Activated CD4-positive, alpha-beta T cell treated with anti-CD3 and anti-CD28 coated beads, Interleukin-2, amount 50 U/mL, for 24 hours (primary cell): ENCODE data around the gene USP17L12.
"Not testable (repeated sequence)": the region's sequence is repeated elsewhere in the genome, so short reads cannot be mapped to it uniquely, and the experiment has no call there.

ENCODE experiments used
- DNase-seq, 2 donors: peaks; one replicate each; pipeline ENCODE4 v3.0.0-alpha.2; 2020; ENCODE audit warnings: low read depth in 1 of 2, low spot score in 1 of 2

USP17L12 gene

GRCh38 chr4:9219852-9220251 lies at the start of gene USP17L12:
Gene USP17L12, plus strand, starts transcription at chr4:9220152. Its CDS starts 0 bp downstream, at chr4:9220152.
- not testable (repeated sequence) for DNase-seq

- DNase-seq: not testable (repeated sequence)
Observed at GRCh38 chr4:9210357-9210756, 9.6 kb upstream of the USP17L12 start, which contains the start of gene USP17L10. Gene USP17L10, plus strand, starts transcription at chr4:9210657. Its CDS starts 0 bp downstream, at chr4:9210657.

- DNase-seq: not testable (repeated sequence)
Observed at GRCh38 chr4:9214701-9215100, 5.3 kb upstream of the USP17L12 start.

GRCh38 chr4:9215105-9215504 lies 4.8 kb upstream of the USP17L12 start, which contains the start of gene USP17L11:
Gene USP17L11, plus strand, starts transcription at chr4:9215405. Its CDS starts 0 bp downstream, at chr4:9215405.
- not testable (repeated sequence) for DNase-seq

GRCh38 chr4:9224596-9224995 lies 4.6 kb downstream of the USP17L12 start, which contains the start of gene USP17L13:
Gene USP17L13, plus strand, starts transcription at chr4:9224896. Its CDS starts 0 bp downstream, at chr4:9224896.
- not testable (repeated sequence) for DNase-seq

- DNase-seq: not testable (repeated sequence)
Observed at GRCh38 chr4:9230249-9230648, 10.3 kb downstream of the USP17L12 start.

- DNase-seq: not testable (repeated sequence)
Observed at GRCh38 chr4:9234085-9234484, 14.1 kb downstream of the USP17L12 start, which contains the start of gene USP17L15. Gene USP17L15, plus strand, starts transcription at chr4:9234385. Its CDS starts 0 bp downstream, at chr4:9234385.

- not testable (repeated sequence) for DNase-seq
Observed at GRCh38 chr4:9238461-9238860, 18.5 kb downstream of the USP17L12 start.

GRCh38 chr4:9243579-9243978 lies 23.6 kb downstream of the USP17L12 start, which contains the start of gene USP17L17:
Gene USP17L17, plus strand, starts transcription at chr4:9243879. Its CDS starts 0 bp downstream, at chr4:9243879.
- not testable (repeated sequence) for DNase-seq

- not testable (repeated sequence) for DNase-seq
Observed at GRCh38 chr4:9247953-9248680, 28.2 kb downstream of the USP17L12 start, which contains the start of gene USP17L18. Gene USP17L18, plus strand, starts transcription at chr4:9248630. Its CDS starts 0 bp downstream, at chr4:9248630.

- not testable (repeated sequence) for DNase-seq
Observed at GRCh38 chr4:9253078-9253477, 33.1 kb downstream of the USP17L12 start, which contains the start of gene USP17L19. Gene USP17L19, plus strand, starts transcription at chr4:9253378. Its CDS starts 0 bp downstream, at chr4:9253378.

GRCh38 chr4:9257824-9258223 lies 37.9 kb downstream of the USP17L12 start, which contains the start of gene USP17L20:
Gene USP17L20, plus strand, starts transcription at chr4:9258124. Its CDS starts 0 bp downstream, at chr4:9258124.
- not testable (repeated sequence) for DNase-seq

GRCh38 chr4:9262572-9262971 lies 42.6 kb downstream of the USP17L12 start, which contains the start of gene USP17L21:
Gene USP17L21, plus strand, starts transcription at chr4:9262872. Its CDS starts 0 bp downstream, at chr4:9262872.
- DNase-seq: not testable (repeated sequence)

- not testable (repeated sequence) for DNase-seq
Observed at GRCh38 chr4:9267319-9267718, 47.4 kb downstream of the USP17L12 start, which contains the start of gene USP17L22. Gene USP17L22, plus strand, starts transcription at chr4:9267619. Its CDS starts 0 bp downstream, at chr4:9267619.
